Endothelial cell (in vitro differentiated cells): ENCODE data around the gene HS2ST1. TPM values are rescaled to one million over a fixed set of nuclear protein-coding genes. Genes with fewer than 3 reads are reported as not detected.

Experiments
- DNase-seq: peaks from one replicate; pipeline ENCODE4 v3.0.0; 2021; ENCODE audit warnings: low spot score
- H3K27ac Mint-ChIP-seq: one replicate; pipeline ENCODE4 v1.8.0; 2021; ENCODE audit warnings: mixed read lengths, inconsistent platforms; ENCODE audit not compliant: unreplicated experiment
- H3K27me3 Mint-ChIP-seq: one replicate; pipeline ENCODE4 v1.8.0; 2021; ENCODE audit warnings: mild to moderate bottlenecking, moderate library complexity, mixed read lengths, inconsistent platforms; ENCODE audit not compliant: unreplicated experiment
- H3K36me3 Mint-ChIP-seq: one replicate; pipeline ENCODE4 v1.8.0; 2021; ENCODE audit warnings: mild to moderate bottlenecking, low read depth, mixed read lengths, inconsistent platforms; ENCODE audit not compliant: unreplicated experiment
- H3K4me1 Mint-ChIP-seq: one replicate; pipeline ENCODE4 v1.8.0; 2021; ENCODE audit warnings: mild to moderate bottlenecking, mixed read lengths, inconsistent platforms; ENCODE audit not compliant: unreplicated experiment
- H3K4me3 Mint-ChIP-seq: one replicate; pipeline ENCODE4 v1.8.0; 2021; ENCODE audit warnings: mild to moderate bottlenecking, mixed read lengths, inconsistent platforms; ENCODE audit not compliant: unreplicated experiment
- H3K9me3 Mint-ChIP-seq: one replicate; pipeline ENCODE4 v1.8.0; 2021; ENCODE audit warnings: mixed read lengths, inconsistent platforms; ENCODE audit not compliant: unreplicated experiment
- total RNA-seq: library from RNA; stranded (reverse); fragmentation: NEBNext Ultra II Directional; extraction: Animal tissue kit (Norgen Biotek cat#: 25700); gene quantifications from one replicate; pipeline ENCODE4 v1.2.1, GENCODE V29; 2021; ENCODE audit not compliant: unreplicated experiment
- TF ChIP-seq, protein P1 (sequence below): fragments of 200-600 bp; sonication (generic); IDR thresholded peaks from one replicate; pipeline ENCODE4 v1.5.0; 2021; ENCODE audit warnings: antibody characterized with exemption; ENCODE audit not compliant: unreplicated experiment

HS2ST1 gene
- total RNA-seq, 1 donor from 2014 or later = 22.1 TPM

DNA sequence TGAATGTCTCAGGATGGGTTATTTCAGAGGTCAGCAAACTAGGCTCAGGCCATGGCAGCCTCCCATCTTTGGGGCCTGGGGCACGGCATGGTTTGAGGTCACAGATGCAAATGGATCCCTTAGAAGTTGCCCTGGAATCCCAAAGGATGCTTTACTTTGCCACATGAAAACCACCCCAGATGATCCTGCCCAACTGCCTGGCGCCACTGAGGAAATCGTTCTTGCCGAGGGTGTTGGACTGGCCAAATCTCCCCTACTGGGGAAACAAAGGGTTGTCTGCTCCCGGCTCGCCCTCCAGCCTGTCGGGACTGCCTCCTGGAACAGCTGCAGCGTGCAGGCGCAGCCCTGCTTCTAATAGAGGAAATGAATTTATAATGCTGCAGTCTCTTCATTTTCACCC, 241.2 kb downstream of the HS2ST1 start:
- no peak overlapping the region for H3K4me3 Mint-ChIP-seq
- TF ChIP-seq, protein P1, sequence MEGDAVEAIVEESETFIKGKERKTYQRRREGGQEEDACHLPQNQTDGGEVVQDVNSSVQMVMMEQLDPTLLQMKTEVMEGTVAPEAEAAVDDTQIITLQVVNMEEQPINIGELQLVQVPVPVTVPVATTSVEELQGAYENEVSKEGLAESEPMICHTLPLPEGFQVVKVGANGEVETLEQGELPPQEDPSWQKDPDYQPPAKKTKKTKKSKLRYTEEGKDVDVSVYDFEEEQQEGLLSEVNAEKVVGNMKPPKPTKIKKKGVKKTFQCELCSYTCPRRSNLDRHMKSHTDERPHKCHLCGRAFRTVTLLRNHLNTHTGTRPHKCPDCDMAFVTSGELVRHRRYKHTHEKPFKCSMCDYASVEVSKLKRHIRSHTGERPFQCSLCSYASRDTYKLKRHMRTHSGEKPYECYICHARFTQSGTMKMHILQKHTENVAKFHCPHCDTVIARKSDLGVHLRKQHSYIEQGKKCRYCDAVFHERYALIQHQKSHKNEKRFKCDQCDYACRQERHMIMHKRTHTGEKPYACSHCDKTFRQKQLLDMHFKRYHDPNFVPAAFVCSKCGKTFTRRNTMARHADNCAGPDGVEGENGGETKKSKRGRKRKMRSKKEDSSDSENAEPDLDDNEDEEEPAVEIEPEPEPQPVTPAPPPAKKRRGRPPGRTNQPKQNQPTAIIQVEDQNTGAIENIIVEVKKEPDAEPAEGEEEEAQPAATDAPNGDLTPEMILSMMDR = no peak
- peaks cover 5% of the 10 kb centered on the region for H3K4me1 Mint-ChIP-seq
- H3K36me3 Mint-ChIP-seq = no peaks in the 10 kb centered on the region
- H3K27me3 Mint-ChIP-seq = no peaks in the 10 kb centered on the region
- no peaks in the 10 kb centered on the region for H3K9me3 Mint-ChIP-seq
- DNase-seq = no peak
- H3K27ac Mint-ChIP-seq = no peak overlapping the region

GRCh38 chr1:87156124-87156523, 241.7 kb downstream of the HS2ST1 start:
- H3K27ac Mint-ChIP-seq = no peak overlapping the region
- H3K27me3 Mint-ChIP-seq = no peaks in the 10 kb centered on the region
- no peak overlapping the region for H3K4me3 Mint-ChIP-seq
- H3K4me1 Mint-ChIP-seq = peaks cover 5% of the 10 kb centered on the region
- no peaks in the 10 kb centered on the region for H3K9me3 Mint-ChIP-seq
- no peak for DNase-seq
- H3K36me3 Mint-ChIP-seq = no peaks in the 10 kb centered on the region
- TF ChIP-seq, protein P1 = no peak

DNA sequence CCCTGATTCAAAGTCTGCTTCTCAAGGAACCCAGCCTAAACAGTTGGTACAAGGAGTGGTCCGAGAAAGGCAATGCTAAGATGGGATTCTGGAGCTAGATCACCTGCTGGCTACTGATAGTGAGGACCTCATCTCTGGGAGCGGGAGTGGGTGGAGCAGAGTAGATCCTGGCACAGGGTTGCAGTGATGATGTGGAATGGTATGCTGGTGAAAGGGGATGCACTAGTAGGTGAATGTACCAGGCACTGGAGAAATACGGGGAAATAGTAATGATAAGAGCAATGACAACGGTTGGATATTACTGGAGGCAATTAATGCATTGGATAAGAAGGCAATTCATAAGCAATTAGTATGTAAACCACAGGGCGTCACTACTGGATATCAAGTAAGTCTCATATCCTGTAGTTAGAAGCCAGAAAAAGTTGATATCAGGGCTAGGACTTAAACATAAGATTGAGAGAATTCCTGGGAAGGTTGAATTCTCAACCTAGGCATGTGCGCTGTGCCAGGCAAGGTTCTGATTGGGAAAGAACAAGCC, 245.0 kb downstream of the HS2ST1 start:
- no peak overlapping the region for H3K4me3 Mint-ChIP-seq
- H3K27me3 Mint-ChIP-seq = no peaks in the 10 kb centered on the region
- no peaks in the 10 kb centered on the region for H3K9me3 Mint-ChIP-seq
- H3K27ac Mint-ChIP-seq = no peak overlapping the region
- TF ChIP-seq, protein P1 = no peak
- no peaks in the 10 kb centered on the region for H3K36me3 Mint-ChIP-seq
- no peak for DNase-seq
- H3K4me1 Mint-ChIP-seq = no peaks in the 10 kb centered on the region

Other genes starting within 250 kb of the HS2ST1 start
- 117 TPM for gene SH3GLB1, start 210.1 kb upstream of the HS2ST1 start, total RNA-seq
- gene SELENOF, start 509 bp upstream of the HS2ST1 start, total RNA-seq = 131 TPM